GM19328 (cell line): Measurements from ENCODE around the gene LPAR2.

Experiments
- ATAC-seq: cut with Tn5 transposase; IDR thresholded peaks from one replicate; pipeline ENCODE4 v1.9.1; 2021; ENCODE audit warnings: mild to moderate bottlenecking, moderate library complexity; ENCODE audit not compliant: unreplicated experiment

The LPAR2 gene

GRCh38 chr19:19654441-19654840 lies 26.4 kb upstream of the LPAR2 start:
- ATAC-seq = no peak

- no peak for ATAC-seq
Measured at GRCh38 chr19:19653597-19654147, 25.7 kb upstream of the LPAR2 start.

- no peak for ATAC-seq
Measured at GRCh38 chr19:19652482-19653295, 24.7 kb upstream of the LPAR2 start.

DNA sequence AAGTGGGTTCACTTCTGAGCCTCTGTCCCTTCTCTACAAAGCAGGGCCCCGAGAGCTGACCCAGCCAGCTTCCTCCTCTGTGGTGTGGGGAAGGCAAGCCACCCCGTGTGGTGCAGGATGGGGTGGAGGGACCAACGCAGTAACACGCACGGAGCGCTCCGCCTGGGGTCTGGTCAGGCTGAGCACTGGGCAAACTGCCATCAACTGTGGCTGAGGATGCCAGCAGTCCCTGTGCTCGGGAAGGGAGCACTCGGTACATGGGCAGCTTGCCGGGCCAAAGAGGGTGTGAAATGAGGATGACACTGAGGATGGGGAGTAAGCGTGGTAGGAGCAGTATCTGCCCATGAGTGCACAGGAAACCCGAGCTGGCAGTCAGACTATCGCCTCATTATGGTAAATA lies 23.1 kb upstream of the LPAR2 start:
- no peak for ATAC-seq

GRCh38 chr19:19650331-19650730 lies 22.3 kb upstream of the LPAR2 start:
- no peak for ATAC-seq

DNA sequence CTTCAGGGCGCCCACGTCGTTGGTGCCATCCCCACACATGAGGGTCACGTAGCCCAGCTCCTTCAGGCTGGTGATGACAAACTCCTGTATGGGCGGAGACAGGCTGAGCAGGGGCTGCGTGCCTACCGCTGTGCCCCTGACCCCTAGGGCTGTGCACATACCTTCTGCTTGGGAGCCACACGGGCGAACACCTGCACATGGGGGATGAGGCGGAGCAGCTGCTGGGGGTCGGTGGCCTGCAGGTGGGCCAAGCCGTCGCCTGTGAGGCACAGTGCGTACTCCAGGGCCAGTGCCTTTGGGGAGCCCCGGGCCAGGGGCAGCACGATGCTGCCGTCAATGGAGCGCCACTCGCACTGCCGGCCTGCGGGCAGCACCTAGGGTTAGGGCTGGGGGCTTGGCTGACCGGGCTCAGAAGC lies 21.6 kb upstream of the LPAR2 start:
- ATAC-seq = no peak

DNA sequence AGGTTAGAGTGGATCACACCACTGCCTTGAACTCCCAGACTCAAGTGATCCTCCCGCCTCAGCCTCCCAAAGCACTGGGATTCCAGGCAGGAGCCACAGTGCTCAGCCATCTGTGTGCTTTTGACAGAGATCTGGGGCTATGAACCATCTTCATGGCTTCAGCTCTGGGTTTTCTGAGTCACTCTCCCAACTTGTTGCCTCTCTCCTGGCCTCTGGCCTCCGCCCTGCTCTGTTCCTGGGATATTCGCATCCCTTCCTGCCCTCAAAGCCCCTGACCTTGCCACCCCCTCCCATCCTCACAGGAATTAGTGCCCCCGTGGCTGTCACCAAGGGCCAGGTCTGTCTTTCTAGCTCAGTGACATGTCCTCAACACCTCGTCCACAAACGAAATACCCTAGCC lies 21.1 kb upstream of the LPAR2 start:
- ATAC-seq = no peak

GRCh38 chr19:19647037-19647835 lies 19.2 kb upstream of the LPAR2 start:
- ATAC-seq = no peak

DNA sequence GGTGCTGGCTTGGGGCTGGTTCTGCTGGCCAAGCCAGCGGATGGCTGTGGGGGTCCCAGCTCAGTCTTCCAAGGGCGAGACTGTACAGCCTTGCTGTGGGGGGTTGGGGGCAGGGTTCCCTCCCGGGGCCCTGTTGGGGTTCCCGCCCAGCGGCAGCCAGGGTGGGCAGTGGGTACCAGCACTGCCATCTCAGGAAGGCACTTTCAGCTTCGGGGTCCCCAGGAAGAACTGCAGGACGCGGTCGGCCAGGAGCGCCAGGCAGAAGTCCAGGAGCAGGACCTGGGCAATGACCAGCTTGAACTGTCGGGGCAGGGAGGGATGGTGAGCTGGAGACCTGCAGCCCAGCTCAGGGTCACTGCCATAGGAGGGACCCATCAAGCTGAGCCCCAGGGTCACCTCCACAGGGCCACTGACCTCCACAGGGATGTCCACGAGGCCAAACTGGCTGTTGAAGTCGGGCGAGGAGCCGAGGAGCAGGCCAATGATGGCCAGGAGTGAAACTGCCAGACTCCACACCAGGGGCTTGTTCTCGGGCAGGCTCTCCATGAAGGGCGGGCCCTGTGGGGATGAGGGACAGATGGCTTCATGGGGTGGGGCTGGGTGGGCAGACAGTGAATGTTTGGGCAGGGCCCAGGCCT lies 17.3 kb upstream of the LPAR2 start:
- ATAC-seq = no peak

- ATAC-seq = no peak
Measured at GRCh38 chr19:19644054-19644388, 16.0 kb upstream of the LPAR2 start.

GRCh38 chr19:19643158-19644053 lies 15.4 kb upstream of the LPAR2 start, which contains the start of gene GMIP:
Gene GMIP (minus strand): TSS chr19:19643657. CDS start chr19:19643529, 128 bp downstream.
- peak; percentile 72 for ATAC-seq

- peak; percentile 25 for ATAC-seq
Measured at GRCh38 chr19:19642506-19643157, 14.6 kb upstream of the LPAR2 start.

GRCh38 chr19:19637523-19638251 lies 9.7 kb upstream of the LPAR2 start:
- ATAC-seq = no peak

DNA sequence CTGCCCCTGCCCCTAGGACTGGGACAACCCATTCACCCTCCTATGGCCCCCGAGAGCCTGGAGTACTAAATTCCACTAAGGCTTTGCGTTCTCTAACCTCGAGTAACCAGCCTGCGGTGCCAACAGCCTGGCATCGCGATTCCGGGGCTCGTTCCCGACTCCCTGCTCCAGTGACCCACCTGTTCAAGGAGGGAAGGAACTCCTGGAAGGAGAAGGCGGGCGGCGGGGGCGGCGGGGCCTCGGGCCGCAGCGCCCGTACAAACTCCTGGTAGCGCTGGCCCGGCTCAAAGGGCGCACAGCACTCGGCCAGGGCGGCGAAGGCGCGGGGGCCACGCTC lies 9.1 kb upstream of the LPAR2 start:
- ATAC-seq = no peak

- no peak for ATAC-seq
Measured at GRCh38 chr19:19636573-19637185, 8.7 kb upstream of the LPAR2 start.

- no peak for ATAC-seq
Measured at GRCh38 chr19:19635313-19635702, 7.3 kb upstream of the LPAR2 start.

- no peak for ATAC-seq
Measured at GRCh38 chr19:19634516-19635312, 6.7 kb upstream of the LPAR2 start.
